ENCODE measurements around the gene CDS2.
A peak's percentile ranks its signal among the peaks of the same experiment; 100 is the strongest.

CDS2 gene

DNA sequence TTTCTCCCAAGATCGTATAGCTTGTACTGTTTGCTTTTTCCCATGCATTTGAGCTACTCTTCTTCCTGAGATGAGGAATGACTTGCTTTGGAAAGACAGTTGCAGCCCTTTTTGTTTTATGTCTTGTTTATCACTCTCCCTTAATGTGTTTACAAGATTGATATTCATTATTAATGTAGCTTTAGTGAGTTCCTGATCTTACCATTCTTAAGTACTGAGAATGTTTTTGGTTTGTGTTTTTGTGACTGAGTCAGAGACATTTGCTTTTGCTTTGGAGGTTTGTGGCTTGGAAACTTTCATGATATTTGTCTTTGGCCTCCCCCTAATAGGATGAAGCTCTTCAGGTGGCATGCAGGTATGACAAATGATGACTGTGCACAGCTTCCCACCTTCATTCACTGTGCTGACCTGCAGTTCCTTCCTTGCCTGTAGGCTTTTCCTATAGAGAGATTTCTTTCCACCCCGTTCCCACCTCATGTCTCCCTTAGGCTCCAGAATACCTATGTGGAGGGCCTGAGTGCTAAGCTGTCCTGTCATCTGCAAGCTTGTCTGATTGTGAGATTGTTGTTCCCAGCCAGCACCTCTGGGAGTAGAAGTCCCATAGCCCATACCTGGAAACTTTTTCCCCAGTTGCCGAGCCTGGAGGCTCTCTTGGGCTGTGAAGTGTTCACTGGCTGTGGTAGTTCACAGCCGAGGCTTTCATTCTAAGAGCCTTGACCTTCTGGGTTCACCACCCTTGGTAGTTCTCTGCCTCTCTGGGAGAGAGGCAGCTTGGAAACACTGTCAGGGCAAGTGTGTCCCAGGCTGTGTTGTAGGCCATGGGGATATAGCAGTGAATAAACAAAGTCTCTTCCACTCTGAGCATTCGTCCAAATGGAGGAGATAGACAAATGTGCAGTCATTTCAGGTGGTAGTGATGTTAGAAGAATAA is 27.1 kb downstream of the CDS2 start:
- DNase-seq (ENCODE audit: low spot score): no peak

DNA sequence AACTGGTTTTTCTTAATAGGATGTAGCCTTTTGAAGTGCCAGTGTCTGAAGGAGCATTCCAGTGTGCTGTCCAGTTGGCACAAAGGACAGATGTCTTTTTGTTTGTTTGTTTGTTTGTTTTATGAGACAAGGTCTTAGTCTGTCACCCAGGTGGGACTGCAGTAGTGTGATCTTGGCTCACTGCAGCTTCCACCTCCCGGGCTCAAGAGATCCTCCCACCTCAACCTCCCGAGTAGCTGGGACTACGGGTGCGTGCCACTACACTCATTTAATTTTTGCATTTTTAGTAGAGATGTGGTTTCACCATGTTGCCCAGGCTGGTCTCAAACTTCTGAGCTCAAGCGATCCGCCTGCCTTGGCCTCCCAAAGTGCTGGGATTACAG is 27.7 kb downstream of the CDS2 start:
- no peak for DNase-seq (ENCODE audit: low spot score)

DNA sequence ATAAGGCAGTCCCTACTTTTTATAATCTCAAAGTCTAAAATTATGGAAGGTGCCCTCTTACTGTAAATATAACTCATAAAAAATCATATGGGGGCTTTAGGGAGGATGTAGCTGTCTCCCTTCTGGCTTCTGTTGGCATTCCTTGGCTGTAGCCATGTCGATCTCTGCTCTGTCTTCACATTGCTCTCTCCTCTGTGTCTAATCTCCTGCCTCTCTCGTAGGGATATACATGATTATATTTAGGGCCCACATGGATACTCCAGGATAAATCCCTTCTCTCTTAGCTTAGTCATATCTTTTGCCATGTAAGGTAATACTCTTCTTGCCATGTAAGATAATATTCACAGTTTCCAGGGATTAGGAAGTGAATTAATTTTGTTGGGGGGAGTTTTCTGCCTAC is 28.6 kb downstream of the CDS2 start:
- no peak for DNase-seq (ENCODE audit: low spot score)

DNA sequence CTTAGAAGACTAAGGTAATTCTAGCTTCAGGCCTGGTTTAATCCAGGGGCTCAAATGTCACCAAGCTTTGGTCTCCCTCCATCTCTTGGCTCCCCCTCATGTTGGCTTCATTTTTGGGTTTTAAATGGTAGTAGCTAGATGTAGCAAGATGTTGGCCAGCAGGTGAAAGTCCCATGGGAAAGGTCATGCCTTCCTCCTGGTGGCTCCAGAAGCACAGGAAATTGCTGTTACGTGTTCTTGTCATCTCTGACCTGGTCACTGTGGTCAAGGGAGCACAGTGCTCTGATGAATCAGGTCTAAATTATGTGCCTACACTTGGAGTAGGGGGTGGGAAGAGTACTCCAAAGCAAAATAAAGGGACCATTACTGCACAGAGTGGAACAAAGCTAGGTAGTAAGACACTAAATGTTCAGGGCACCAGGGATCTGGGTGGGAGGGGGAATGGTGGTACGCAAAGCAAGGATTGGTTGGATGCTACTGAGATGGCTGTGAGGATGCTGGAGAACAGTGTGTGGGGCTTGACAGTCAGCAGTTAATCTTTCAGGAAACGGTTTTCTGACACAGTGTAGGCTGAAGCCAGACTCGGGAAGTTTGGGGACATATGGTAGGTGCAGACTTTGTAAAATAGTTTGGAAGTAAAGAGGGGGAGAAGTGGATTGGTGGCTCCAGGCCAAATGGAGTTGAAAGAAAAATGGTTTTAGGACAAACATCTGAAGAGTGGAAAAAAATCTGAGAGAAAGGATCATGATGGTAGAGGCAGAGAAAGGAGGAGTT is 30.1 kb downstream of the CDS2 start:
- no peak for DNase-seq (ENCODE audit: low spot score)

DNA sequence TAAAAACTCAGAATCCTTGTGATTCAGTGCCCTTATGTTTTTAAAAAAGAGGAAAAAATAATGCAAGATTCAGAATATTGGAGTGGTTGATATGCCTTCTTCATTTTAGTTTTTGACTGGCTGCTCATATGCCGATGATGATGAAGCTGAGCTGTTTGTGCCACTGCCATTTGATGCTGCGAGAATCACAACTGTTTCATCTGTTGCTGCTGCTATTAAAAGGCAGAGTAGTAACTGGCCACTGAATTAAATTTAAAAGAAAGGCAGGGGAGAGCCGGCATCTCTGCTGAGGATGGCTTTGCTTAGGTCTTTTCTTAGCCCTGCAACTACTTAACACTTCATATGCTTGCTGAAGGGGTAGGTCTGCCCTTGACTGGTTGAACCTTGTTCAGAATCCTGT is 33.1 kb downstream of the CDS2 start:
- no peak for DNase-seq (ENCODE audit: low spot score)

DNA sequence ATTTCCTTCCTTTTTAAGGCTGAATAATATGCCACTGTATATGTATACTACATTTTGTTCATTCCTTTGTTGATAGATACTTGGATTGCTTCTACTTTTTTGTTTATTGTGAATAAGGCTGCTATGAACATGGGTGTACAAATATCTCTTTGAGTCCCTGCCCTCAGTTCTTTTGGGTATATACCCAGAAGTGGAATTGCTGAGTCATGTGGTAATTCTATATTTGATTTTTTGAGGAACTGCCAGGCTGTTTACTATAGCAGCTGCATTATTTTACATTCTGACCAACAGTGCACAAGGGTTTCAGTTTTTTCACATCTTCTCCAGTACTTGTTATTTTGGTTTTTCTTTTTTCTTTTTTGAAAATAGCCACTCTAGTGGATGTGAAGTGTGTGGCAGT is 34.1 kb downstream of the CDS2 start:
- DNase-seq (ENCODE audit: low spot score): no peak

DNA sequence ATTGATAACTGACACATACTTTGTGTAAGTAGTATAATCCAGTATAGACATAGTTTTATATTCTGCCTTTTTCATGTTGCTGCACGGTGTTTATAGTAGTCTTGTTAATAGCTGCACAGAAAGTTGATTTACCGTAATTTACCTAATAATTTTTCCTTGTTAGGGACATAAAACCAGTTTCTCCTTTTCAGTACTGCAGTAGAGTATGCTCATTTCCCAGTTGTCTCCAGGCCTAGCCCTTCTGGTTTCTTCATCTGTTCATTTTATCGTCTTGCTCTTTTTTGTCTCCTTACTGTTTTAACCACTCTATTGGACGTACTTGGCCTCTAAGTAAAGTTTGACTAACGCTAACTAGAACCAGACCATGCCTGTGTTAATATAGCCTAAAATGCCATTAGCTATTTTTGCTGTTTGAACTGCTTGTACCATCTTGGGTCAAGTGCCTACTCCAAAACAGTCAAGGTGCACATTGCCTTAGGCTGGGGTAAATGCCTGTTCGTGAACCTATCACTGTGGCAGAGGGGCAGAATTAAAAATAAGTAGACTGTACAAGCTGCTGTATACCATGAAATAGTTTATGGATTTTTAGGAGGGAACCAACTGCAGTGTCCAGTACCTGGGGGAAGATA is 34.8 kb downstream of the CDS2 start:
- no peak for DNase-seq (ENCODE audit: low spot score)

DNA sequence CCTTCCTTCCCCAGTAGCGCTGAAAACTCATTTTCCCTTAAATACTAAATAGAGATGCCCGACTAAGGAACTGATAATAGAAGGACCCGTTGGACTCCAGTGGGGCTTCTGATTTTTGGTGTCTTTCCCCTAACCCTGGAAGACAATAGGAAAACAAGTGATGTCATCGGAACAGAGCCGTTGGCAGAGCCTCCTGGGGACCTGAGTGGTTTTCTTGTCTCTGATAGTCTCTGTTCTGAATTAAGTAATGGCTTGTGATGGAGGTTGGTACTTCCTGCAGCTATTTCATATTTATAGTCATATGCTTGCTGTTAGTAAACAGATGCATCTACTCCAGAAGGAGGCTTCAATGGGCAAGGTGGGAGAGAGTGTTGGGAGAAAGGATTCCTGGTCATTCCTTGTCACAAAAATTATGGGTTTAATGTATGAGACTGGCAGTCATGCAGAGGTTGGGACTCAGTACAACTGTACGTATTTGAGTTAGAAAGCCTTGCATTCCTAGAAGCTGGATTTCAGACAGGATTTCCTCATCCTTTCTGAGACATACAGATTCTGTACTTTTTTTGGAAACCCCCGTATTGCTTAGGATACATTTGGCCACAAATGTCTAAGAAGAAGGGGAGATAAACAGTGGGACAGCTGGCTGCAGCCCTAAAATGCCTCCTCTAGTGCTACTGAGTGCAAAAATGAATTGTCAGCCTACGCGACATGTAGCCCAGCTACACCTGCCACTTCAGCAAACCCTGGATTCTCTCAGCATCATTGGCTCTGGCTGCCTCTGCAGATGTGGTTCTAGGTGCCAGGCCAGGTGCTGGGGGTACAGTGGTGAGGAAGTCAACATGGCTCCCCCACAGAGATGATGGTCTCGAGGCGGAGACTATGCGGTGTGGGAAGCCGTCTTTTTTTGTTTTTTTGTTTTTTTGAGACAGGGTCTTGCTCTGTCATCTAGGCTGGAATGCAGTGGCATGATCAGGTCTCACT is 38.1 kb downstream of the CDS2 start:
- no peak for DNase-seq (ENCODE audit: low spot score)

DNA sequence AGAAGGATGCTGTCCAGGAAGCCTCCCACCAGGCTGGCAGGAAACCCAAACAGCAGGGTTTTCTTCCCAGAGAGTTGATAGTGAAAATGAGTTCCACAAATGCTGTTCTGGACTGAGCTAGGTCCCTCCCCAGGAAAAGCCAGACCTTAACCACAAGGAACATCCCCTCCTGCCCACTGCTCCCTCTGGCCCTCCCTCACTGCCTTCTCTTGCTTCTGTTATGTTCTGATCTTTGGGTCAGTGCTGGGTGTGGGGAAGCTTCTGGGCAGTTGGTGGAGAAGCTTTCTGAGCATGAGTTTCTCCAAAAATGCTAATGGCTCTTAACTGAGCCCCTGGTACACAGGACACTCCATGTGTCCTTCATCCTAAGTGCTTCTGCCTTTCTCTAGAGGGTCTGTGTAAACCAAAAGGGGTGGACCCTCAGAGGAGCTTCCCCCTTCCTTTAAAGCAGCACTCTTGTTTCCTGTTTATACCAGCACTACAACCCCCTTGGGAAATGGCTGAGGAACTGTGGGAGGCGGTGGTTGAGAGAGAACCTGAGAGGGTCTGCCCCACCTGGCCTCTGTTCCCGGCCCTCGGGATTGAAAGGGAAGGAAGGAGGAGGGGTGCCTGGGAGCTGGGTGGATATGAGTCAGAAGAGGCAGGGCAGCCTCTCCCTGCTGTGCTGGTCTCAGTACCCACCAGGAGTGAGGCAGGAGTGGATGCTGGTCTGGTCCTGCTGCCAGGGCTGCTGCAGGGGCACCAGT is 42.0 kb downstream of the CDS2 start:
- no peak for DNase-seq (ENCODE audit: low spot score)

DNA sequence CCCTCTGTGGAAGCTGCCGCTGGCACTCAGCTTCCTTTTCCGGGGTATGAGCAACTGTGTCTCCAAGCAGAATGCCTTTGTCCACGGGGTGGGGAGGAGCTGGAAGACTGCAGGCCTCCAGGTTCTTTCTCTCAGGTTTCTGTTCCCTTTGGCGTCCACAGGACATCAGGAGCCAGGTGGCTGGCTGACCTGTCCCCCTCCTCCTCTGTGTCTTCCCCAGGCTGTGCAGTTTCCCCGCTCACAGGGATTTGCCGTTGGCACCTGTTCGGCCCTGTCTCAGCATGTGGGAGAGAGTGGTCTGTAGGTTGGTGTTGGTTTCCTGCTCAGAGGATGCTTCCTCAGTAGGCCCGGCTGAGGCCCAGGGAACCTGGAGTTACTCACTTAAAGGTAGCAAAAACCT is 43.5 kb downstream of the CDS2 start:
- no peak for DNase-seq (ENCODE audit: low spot score)

DNA sequence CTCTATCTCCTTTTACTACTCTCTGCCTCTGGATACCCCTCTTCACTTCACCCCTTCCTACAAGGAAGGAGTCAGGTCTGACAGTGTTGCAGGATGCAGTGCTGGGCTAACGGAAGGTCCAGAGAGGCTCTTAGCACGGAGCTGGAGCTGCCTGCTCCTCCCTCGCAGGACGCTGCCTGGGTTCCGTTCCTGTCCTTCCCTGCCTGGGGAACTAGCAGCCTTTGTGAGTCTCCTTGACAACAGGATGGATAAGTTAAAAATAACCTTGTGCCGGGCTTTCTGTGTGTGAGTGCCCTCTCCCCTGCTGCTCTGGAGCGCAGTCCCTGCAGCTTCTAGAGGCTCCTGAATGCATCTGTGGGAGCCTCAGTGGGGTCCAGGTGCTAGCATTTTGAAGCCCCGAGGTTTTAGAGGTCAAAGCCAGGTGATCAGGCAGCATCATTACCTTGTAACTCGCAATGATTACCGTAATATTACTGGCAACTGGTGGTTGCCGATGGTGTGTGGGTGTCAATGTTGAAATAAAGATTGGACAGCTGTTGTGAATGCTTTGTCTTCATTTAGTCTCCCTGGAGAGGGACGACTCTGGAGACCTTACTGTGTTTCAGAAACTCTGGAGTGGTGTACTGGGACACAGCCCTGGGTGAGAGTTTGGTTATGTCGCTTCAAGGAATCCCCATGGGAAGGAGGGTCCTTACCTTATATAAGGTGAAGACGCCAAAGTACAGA is 44.4 kb downstream of the CDS2 start:
- peak; percentile 58 for DNase-seq (ENCODE audit: low spot score)

DNA sequence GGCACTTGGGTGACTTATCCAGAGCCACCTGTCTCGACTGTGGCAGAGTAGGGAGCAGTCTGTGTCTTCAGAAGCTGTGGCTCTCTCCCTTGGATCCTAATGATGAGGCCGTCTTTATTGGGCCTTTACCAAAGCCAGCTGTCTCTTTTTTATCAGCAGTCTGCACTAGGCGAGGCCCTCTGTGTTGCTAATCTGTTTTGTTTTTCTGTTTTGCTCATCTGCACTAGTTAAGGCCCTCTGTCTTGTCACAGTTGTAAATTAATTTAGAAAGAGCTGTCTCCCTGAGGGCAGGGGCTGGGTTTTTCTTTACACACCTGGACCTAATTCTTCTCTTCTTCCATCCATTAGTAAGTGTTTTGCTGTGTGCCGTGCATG is 45.0 kb downstream of the CDS2 start:
- no peak for DNase-seq (ENCODE audit: low spot score)

DNA sequence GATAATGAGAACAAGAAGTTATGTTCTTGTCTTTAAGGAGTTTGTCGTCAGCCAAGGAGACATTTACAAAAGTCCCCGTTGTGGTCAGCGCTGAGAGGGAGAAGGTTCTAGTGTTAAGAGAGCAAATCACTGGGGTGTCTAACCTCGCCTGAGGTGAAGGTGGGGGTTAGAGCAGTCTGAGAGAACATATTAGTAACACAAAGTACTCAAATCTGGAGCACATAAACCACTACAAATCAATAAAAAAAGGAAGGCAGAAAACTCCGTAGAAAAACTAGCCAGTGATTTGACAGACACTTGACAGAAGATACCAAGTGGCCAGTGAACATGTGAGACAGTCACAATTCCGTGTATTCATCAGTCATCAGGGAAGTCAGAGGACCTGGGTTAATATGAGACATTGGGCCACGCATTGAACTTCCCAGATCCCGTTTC is 45.4 kb downstream of the CDS2 start:
- no peak for DNase-seq (ENCODE audit: low spot score)

DNA sequence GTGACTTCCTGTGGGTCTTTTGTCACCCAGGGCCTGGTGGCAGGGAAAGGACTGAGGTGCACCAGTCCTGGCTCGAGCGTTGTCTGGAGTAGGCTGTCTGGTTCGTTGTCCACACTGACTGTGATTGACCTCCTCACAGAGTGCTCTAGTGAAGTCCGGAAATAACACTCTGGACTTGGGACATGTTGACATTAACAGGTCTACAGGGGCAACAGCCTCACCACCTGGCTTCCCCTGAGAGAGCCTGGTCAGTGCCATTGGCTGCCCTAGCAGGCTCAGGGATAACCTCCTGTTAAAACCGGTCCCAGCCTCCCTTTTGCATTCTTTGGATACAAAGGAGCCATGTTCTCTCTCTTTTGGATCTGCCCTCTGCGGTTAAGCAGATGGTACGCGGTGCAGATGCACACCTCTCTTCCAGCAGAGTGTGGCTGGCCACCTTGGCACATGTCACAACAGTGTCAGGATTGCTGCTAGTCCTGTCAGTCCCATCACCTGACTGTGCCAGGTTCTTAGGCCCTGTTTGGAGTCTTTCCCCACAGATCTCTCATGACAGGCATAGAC is 46.2 kb downstream of the CDS2 start:
- DNase-seq (ENCODE audit: low spot score): no peak

DNA sequence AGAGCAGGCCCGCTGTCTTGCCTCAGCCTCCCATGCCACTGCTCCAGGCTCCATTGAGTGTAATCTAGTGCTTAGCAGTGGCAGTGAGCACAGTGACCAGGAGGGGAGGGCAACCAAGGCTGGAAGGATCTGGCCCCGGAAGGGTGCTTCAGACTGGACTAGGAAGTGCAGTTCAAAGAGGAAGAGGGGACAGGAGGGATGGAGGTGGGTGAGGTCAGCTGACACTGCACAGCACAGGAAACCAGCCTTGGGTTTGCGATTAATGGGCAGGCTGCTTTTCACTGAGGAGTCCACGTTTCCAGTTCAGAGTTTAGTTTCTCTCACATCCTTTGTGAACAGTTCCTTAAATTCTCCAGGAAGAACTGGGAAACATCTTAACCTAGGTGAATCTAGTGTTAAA is 46.9 kb downstream of the CDS2 start:
- no peak for DNase-seq (ENCODE audit: low spot score)

DNA sequence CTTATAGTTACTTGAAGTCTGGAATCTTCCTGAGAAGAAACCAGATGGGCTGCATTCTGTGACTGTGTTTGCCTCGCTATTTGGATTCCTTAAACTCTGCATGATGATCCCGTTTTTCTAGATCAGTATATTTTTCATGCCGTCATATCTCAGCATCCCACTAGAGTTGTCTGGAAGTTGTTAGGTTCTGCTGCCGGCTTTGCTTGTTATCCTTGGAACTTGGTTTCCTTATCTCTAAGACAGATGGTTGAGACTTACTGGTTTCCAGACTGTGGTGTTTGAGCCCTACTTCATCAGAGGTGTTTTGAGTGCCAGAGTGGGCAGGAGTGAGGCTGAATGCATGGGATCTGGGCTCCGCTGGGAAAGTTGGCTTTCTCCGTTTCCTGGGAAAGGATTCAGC is 50.3 kb downstream of the CDS2 start:
- DNase-seq (ENCODE audit: low spot score): no peak

DNA sequence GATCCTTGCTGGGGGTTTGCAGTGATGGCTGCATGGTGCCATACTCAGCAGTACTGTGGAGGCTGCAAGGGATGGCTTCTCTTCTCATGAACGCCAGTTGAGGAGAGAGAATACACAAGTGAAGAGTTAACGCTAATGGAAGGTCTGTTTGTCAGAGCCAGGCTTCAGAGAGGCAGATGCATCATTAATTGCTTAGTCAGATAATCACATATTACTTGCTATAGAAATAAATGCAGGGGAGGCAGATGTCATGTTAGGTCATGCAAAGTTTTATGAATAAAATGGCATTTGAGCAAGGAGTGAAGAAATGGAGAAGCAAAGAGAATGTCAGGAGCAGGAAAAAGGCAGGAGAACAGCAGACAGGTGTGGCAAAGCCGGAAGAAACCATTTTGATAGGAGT is 51.2 kb downstream of the CDS2 start:
- no peak for DNase-seq (ENCODE audit: low spot score)

DNA sequence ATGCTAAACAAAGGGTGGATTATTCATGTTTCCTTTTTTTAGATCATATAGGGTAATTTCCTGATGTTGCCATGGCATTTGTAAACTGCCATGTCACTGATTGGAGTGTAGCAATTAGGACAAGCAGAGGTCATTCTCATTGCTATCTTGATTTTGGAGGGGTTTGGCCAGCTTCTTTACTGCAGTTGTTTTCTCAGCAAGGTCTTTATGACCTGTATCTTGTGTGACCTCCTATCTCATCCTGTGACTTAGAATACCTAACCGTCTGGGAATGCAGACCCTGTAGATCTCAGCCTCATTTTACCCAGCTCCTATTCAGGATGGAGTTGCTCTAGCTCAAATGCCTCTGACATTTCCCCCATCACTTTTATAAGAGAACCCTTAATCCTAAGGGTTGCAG is 53.6 kb downstream of the CDS2 start:
- no peak for DNase-seq (ENCODE audit: low spot score)

DNA sequence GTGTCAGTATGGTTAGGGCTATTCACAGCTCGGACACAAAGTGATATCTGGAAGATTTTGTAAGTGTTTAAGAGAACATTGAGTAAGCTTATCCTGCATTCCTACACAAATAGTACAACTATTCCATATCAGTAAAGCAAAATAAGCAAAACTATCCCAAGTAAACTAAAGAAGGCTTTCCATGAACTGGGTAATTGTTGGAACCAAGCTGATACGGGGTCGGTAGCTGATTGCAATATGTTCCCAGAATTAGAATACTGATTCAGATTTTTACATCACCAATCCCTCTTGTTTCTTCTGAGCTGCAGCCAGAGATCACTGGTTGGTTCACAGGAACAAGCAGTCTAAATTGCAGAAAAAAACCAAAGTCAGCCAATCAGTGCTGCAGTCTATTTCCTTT is 54.1 kb downstream of the CDS2 start:
- DNase-seq (ENCODE audit: low spot score): no peak

DNA sequence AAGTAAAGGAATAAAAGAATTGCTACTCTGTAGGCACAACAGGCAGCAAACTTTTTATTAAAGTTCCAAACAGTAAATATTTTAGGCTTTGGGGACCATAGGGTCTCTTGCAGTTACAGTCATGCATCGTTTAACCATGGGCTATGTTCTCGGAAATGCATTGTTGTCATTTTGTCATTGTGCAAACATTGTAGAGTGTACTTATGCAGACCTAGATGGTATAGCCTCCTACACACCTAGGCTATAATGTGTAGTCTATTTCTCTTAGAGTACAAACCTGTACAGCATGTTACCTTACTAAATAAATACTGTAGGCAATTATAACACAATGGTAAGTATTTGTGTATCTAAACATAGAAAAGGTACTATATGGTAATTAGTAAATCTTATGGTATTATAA is 54.7 kb downstream of the CDS2 start:
- DNase-seq (ENCODE audit: low spot score): no peak

Measured in ecto neural progenitor cell (in vitro differentiated cells).